ENCODE results near the gene MTUS2.
"Not testable (repeated sequence)": the region's sequence is repeated elsewhere in the genome, so short reads cannot be mapped to it uniquely, and the experiment has no call there.

The MTUS2 gene

DNA sequence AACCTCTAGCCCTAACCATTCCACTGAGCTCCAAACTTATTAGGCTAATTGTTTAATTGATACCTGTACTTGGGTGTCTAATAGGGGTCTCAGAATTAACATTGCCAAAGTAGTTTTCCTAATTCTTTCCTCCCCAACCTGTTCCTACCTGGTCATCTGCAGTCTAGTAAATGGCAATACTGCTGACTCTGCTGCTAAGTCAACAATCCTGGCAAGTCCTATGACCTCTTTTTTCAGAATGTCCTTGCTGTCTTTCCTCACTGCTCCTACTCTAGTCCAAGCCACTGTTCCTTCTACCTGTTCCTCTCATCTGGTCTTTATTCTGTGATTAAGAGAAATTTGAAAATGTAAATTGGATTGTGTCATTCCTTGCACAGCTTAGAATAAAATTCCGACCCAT, 143.9 kb downstream of the MTUS2 start:
- no peak for DNase-seq

GRCh38 chr13:28964803-28965202, 144.7 kb downstream of the MTUS2 start:
- DNase-seq: no peak

DNA sequence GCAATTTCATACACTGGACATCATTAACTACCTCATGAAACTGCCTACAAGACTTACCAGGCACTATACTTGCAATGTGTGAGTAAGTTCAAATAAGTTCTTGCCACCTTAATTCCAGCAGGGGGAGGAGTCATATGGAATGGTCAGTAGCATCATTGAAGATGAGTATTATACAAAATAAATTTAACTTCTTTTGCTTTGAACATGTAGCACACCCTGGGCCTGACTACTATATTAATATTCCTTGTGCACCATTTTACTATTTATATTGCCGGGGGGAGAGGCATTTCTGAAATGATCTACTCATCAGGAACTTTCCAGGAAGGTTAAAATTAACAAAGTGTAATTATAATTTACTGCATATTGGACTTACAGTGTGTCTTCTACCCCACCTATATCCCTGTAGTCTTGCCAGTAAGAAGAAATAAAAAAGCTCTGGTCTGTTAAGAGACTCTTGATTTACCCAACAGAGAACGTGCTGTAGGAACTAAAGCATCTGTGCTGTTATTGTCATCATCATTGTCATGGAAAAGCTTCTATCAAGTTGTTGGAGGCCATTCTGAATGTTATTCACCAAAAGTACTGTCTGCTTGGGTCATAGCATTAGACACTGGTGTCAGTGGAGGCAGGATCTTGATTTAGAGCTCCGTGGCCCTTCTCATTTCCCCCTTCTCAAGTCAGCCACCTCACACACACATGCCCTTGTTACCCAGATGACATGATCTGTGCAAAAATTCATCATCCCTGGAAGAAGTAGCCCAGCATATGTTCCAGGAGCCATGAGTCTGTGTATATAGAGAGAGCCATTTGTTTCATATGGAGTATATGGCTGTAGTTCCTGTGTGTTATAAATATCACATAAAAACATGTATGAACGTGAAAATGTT, 147.1 kb downstream of the MTUS2 start:
- DNase-seq: no peak

DNA sequence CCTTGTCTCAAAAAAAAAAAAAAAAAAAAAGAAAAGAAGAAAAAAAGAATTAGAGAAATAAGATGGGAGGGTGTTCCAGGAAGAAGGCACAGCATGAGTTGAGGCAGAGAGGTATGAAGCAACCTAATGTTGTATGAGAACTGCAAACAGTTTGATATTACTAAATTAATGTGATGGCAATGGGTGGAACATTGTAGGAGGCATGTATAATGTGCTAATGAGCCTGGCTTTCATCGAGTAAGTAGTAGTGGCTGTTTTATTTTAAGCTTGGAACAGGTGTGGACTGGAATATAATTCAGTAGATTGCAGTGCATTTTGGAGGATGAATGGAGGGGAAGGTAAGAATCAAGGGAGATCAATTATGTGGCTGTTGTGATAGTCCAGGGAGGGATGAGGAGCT, 156.1 kb downstream of the MTUS2 start:
- no peak for DNase-seq

DNA sequence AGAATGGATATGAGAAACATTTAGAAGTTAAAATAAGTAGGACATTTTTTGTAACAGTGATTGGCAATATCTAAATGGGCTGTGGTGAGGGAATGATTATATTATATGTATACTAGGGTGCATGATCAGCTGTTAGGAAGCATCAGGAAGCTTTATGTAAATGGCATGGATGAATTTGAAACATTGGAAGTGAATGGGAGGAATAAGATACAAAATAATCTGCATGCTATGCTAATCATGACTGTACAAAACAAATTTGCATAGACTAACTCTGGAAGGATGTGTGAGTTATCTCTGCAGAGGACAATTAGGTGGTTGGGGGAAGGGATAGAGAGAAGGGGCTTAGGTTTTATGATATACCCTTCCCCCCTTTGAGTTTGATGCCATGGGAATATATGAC, 156.5 kb downstream of the MTUS2 start:
- DNase-seq: no peak

DNA sequence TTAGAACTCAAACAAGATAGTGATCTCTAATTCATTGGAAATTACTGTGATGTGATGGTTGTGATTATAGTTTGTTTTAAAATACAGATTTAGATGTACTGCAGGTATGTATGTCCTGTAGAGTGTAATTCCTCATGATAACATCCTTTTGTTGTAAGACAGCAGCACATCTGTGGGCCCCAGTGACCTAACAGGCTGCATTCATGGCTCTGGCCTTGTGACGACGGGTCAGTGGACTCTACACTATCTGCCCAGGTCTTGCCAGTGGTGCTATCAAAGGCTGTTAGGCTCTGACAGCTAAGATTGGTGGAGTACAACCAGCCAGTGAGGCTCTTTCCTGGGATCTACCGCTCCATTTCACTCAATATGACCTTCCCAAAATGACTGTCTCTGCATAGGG, 158.4 kb downstream of the MTUS2 start:
- DNase-seq: no peak

DNA sequence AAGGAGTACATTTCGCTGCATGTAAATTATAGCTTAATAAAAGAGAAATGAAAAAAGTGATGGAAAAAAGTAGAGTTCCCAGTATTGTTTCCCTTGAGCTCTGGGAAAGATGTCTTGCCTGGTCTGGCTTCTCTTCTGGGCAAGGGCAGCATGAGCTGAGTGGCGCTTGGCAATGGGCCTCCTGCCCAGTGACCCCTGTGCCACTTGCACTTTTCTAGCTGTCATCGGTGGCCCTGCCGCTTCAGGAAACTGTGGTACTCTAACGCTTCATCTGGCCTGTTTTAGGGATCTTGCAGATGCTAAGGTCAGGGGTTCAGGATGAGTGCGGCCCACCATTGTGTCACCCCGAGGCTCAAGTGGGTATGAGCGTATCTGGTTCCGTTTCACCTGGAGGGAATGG, 161.4 kb downstream of the MTUS2 start:
- DNase-seq: no peak

- DNase-seq: no peak
These were observed 163.5 kb downstream of the MTUS2 start for GRCh38 chr13:28983641-28984040.

DNA sequence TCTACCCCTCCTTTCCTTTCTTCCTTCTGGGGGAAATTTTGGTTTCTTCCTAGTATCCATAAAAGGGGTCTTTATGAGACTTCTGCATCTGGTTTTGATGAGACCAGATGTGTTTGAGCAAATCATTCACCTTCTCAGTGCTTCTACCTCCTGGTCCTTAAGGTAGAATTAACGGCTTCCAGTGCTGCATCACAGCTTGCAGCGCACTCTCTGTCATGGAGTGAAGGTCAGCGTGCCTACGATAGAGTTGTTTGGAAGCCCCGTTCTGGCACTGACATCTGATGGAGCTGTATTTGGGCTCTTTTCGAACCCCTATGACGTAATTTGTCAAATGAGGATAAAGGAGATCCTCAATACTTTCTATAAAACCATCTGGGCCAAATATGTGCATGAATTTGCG, 164.2 kb downstream of the MTUS2 start:
- no peak for DNase-seq

DNA sequence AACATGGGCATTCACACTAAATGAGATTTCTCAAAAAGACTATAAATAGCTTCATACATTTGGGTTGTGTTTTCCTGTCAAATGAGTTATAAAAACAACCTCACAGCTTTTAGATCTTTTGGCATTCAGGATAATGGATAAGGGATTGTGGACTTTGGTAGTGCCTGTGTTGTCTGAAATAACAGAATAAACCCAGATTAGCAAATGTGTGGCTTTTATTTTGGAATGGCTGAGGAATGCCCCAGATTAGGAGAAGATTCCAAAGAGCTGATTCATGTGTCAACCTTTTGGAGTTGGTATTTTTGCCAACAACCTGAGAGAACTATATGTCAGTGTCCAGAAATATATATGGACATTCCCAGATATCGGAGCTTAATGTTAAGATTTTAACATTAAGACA, 164.7 kb downstream of the MTUS2 start:
- DNase-seq: no peak

- not testable (repeated sequence) for DNase-seq
These were observed 170.2 kb downstream of the MTUS2 start for GRCh38 chr13:28990378-28990777.

GRCh38 chr13:28991764-28992163, 171.6 kb downstream of the MTUS2 start:
- DNase-seq: no peak

GRCh38 chr13:29000826-29001225, 180.7 kb downstream of the MTUS2 start:
- no peak for DNase-seq

GRCh38 chr13:29005035-29005762, 185.1 kb downstream of the MTUS2 start:
- no peak for DNase-seq

DNA sequence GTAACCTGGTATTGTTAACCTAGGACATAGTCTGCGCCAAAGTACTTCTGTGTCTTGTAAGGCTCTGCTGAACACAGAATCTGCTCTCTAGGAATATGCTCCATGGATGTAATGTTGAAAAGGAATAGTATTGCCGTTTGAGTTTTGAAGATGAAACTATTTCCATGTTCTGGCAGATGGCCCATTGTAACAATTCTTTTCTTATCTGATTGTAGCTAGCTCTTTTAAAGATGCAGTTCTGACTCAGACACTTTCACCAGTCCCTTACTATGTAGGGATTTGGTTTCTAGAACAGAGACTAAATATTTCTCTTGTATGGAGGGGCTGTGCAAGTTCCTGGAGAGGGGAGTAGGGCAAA, 185.6 kb downstream of the MTUS2 start:
- no peak for DNase-seq

DNA sequence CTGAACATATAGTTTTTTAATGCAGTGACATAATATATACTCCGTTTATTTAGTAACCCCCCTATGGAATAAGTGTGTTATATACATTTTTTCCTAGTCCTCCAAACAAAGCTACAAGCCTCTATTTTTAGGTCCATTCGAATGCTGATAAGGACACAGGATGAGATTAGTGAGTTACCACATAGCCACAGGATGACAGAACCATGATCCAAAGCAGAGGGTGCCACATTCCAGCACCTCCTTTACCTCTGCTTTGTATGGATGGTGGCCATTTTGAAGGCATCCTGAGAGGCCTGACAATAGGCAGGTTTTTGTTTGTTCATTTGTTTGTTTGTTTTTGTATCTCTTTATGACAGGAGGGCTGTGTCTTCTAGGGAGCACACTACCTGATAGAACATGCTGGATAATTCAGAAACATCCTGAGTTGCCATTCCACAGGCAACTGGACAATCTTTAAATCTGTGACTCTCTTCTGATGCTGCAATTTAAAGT, 186.3 kb downstream of the MTUS2 start:
- DNase-seq: no peak

- DNase-seq: no peak
These were observed 188.2 kb downstream of the MTUS2 start for GRCh38 chr13:29008296-29008695.

DNA sequence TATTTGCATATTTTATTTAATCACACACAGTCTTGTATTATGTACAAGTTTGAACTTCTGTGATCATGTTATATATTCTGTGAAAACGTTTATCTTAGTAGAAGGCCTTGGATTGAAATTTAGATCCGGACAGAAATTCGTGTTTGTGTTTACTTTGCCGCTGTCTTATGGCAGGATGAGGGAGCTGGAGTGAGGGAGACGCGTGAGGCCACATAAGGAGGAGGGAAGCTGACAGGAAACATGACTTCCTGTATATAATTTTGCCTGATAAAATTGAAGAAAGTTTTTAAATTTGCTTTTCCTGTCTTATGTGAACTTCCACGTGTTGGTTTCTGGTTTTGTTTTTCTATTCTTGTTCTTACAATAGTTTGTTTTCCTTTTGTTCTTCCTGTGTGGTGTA, 200.2 kb downstream of the MTUS2 start:
- DNase-seq: no peak

DNA sequence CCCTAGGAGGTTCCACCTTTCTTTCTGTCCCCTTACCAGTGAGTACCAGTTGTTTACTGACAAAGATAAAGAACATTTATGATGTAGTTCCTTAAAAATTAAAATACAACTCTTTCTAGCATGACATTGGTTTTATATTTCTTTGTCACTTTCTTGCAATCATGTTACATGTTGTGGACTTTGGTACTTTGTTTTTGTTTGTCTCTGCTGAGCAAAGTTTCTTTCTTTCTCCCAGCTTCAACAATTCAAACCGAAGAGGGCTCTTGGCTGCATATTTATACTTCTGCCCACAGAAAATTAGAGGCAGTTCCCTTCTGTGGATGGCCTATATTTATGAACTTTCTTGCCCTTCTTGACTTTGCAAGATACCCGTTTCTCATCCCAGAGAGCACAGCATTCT, 201.2 kb downstream of the MTUS2 start:
- DNase-seq: no peak

GRCh38 chr13:29021717-29022116, 201.6 kb downstream of the MTUS2 start:
- no peak for DNase-seq

DNA sequence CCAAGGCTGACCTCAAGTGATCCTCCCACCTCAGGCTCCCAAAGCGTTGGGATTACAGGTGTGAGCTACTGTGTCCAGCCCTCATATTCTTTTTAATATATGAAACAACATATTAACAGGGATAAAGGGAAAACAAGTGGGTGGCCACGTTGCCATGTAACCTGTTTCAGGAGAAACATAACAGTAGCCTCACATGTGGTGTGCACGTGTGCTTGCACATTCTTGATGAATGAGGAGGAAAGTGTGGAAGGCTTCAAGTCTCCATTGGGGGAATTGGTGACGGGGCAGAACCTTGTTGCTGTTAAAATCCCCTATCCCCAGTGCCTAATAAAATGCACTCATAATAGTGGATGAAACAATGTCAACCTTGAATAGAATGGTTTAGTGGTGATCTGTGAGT, 202.3 kb downstream of the MTUS2 start:
- DNase-seq: no peak

DNA sequence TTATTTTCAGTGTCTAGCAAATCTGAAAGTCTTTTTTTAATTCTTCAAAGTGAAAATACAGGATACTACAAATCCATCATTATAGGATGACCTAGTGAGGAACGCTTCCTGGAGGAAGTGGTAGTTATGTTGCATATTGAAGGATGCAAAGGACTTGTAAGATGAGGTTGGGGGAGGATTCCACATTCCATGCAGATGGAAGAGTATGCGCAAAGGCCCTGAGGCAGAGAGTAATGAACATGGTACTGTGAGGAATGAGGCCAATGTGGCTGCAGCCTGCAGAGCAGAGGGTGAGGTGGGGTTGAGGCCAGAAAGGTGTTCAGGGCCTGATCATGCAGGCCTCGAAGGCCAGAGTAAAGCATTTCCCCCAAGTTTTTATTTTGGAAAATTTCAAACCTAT, 202.8 kb downstream of the MTUS2 start:
- no peak for DNase-seq

DNA sequence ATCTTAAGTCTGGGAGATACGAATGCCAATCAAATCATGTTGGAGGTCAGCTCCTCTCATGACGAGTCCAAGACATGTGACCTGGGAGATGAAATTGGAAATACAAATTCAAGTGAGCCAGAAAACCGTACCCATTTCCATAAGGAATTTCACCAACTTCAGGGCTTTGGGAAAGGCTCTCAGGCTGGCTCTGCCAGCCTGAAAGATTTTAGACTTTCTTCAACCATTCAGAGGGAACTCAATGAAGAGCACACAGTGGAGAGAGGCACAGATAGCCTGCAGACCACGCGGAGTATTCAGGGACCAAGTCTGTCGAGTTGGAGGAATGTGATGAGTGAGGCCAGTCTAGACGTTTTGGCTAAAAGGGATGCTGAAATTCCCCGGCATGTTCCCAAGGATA, 204.6 kb downstream of the MTUS2 start:
- no peak for DNase-seq

DNA sequence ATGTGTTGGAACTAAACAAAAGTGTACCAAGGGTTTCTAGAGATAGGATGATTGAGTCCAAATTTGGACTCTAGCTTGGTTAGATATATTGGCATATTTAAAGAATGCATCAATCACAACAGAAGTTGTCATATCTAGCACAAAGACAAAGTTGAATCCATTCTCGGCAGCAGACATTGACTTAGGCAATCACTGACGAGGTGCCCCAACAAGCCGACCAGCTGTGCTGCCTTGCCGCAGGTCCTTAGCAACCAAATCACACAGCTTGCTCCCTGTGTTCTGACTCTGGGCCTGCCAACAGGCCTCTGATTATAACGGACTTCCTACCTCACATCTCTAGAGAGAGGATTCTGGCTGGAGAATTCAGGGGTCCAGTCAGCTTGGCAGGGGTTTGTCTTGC, 208.7 kb downstream of the MTUS2 start:
- DNase-seq: no peak

All from DMS79 (cell line).